ENCODE results near the gene TMEM37. TPM values are rescaled to one million over a fixed set of nuclear protein-coding genes. Genes with fewer than 3 reads are reported as not detected.

Gene TMEM37
- polyA plus RNA-seq, 1 donor from 2014 or later = not detected

GRCh38 chr2:119440873-119441272 lies 9.2 kb downstream of the TMEM37 start:
- Histone ChIP-seq H4K20me1 (ENCODE audit: insufficient read depth) (no peaks in the 10 kb centered on the region), H3K27ac (ENCODE audit: low read length) (no peak overlapping the region), H2AFZ (ENCODE audit: low read depth, low read length) (no peak overlapping the region), H3K4me3 (ENCODE audit: low read length) (no peak overlapping the region), H3K9me2 (ENCODE audit: insufficient read depth, low read length) (no peaks in the 10 kb centered on the region), H3K9me3 (ENCODE audit: low read length) (no peaks in the 10 kb centered on the region), H3K9ac (ENCODE audit: low read length) (no peak overlapping the region), H3K4me2 (ENCODE audit: low read length) (no peak overlapping the region), H3K27me3 (ENCODE audit: insufficient read depth, low read depth, low read length) (no peaks in the 10 kb centered on the region), H3K36me3 (ENCODE audit: insufficient read depth, low read length) (no peaks in the 10 kb centered on the region), H3F3A (ENCODE audit: insufficient read depth, low read length, poor library complexity, severe bottlenecking) (no peaks in the 10 kb centered on the region), H3K79me2 (replicated peaks; ENCODE audit: insufficient read depth, low read length) (no peaks in the 10 kb centered on the region)
- no peak for TF ChIP-seq MXI1 (conservative IDR thresholded peaks at IDR 0.05; ENCODE audit: poor library complexity, severe bottlenecking)
- no peak for TF ChIP-seq POLR2AphosphoS5 (IDR thresholded peaks at IDR 0.05)
- TF ChIP-seq RAD21 (conservative IDR thresholded peaks at IDR 0.05) = no peak
- TF ChIP-seq REST (IDR thresholded peaks at IDR 0.05; ENCODE audit: borderline replicate concordance) = no peak
- no peak for TF ChIP-seq EZH2 (IDR thresholded peaks at IDR 0.05; ENCODE audit: borderline replicate concordance, insufficient read depth, low read length, poor library complexity, severe bottlenecking)
- TF ChIP-seq TAF1 (IDR thresholded peaks at IDR 0.05; ENCODE audit: low read depth) = no peak
- TF ChIP-seq EP300 (conservative IDR thresholded peaks at IDR 0.05; ENCODE audit: poor library complexity, severe bottlenecking) = no peak
- no peak for TF ChIP-seq CTCF (IDR thresholded peaks at IDR 0.05; ENCODE audit: poor library complexity, severe bottlenecking)
- TF ChIP-seq SMC3 (conservative IDR thresholded peaks at IDR 0.05; ENCODE audit: poor library complexity) = no peak

- Histone ChIP-seq H2AFZ (ENCODE audit: low read depth, low read length) (no peak overlapping the region), H3K9me3 (ENCODE audit: low read length) (no peaks in the 10 kb centered on the region), H3K36me3 (ENCODE audit: insufficient read depth, low read length) (no peaks in the 10 kb centered on the region), H3K79me2 (replicated peaks; ENCODE audit: insufficient read depth, low read length) (no peaks in the 10 kb centered on the region), H3K27me3 (ENCODE audit: insufficient read depth, low read depth, low read length) (no peaks in the 10 kb centered on the region), H3K9me2 (ENCODE audit: insufficient read depth, low read length) (no peaks in the 10 kb centered on the region), H3K4me2 (ENCODE audit: low read length) (no peak overlapping the region), H3K27ac (ENCODE audit: low read length) (no peak overlapping the region), H4K20me1 (ENCODE audit: insufficient read depth) (no peaks in the 10 kb centered on the region), H3K9ac (ENCODE audit: low read length) (no peak overlapping the region), H3K4me3 (ENCODE audit: low read length) (no peak overlapping the region), H3F3A (ENCODE audit: insufficient read depth, low read length, poor library complexity, severe bottlenecking) (no peaks in the 10 kb centered on the region)
- TF ChIP-seq MXI1 (conservative IDR thresholded peaks at IDR 0.05; ENCODE audit: poor library complexity, severe bottlenecking) (no peak), CTCF (IDR thresholded peaks at IDR 0.05; ENCODE audit: poor library complexity, severe bottlenecking) (no peak), EP300 (conservative IDR thresholded peaks at IDR 0.05; ENCODE audit: poor library complexity, severe bottlenecking) (no peak), POLR2AphosphoS5 (IDR thresholded peaks at IDR 0.05) (no peak)
Measured at GRCh38 chr2:119441376-119442225, 9.9 kb downstream of the TMEM37 start.

Measured in neural cell (in vitro differentiated cells).